Activated T-cell treated with anti-CD3 and anti-CD28 coated beads, Interleukin-2, amount 50 U/mL, for 1 hour (primary cell): ENCODE results near the gene GPX8.
A peak's percentile ranks its signal among the peaks of the same experiment; 100 is the strongest.

Experiments used
- DNase-seq: peaks from one replicate; pipeline ENCODE4 v3.0.0-alpha.2; 2020

Gene GPX8

DNA sequence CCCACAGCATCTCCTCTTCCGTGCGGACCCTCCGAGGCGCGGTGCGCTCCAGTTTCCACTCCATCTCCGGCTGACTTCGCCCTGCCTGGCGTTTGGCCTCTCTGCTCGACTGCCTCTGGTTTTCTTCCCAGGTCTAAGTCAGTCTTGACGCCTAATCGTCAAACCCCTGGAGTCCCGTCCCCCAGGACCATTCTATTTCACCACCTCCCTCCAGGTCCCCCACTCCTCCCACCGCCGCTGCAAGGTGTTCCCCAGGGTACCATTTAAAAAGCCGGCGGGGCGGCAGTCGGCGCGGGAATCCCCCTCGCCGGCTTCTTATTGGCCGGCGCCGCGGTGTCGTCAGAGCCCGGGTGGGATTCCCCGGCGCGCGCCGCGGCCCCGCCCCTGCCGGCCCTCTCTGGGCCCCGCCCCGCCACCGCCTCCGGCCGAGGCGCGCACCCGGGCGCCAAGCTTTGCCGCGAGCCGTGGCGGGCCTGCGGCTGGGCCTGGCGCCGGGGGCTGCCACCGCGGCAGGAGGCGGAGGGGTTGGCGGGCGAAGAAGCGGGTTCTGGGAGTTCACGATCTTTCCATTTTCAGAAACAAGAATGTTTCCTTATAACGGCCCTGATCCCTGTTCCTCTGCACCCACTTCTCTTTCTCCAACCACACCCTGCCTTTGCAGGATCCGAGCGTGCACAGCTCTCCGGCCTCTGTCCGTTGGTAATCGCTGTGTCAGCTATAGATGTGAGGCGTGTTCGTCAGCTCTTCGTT is 13.1 kb downstream of the GPX8 start, which contains the start of gene CDC20B:
CDC20B (minus strand) TSS at position 241 of the 750 bp plus-strand sequence; CDS start at position 64, 177 bp downstream.
- peak; percentile 77 for DNase-seq

DNA sequence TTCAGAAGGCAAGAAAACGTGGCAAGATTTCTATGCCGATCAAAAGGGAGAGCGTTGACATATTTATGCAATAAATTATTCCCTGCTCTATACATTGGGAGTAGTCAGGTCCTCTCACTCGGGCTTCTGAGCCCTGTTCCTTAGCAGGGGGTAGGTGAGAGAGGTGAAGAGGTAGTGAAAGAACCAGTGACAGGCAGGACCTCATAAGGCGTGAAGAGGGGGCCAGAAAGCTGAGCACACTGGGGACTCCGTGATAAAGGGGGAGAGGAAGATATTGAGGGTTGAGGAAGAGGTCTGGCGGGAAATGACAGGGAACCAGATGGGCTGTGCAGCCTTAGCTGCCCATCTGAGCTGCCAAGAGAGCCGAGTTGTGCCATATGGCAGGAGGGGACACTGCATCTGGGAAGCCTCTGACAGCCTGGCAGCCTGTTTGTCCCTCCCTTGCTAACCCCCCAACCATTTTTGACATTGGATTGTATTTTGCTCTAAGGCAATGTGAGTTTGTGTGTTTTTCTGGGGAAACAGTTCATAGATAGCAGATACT is 13.8 kb downstream of the GPX8 start:
- DNase-seq = peak; percentile 28

DNA sequence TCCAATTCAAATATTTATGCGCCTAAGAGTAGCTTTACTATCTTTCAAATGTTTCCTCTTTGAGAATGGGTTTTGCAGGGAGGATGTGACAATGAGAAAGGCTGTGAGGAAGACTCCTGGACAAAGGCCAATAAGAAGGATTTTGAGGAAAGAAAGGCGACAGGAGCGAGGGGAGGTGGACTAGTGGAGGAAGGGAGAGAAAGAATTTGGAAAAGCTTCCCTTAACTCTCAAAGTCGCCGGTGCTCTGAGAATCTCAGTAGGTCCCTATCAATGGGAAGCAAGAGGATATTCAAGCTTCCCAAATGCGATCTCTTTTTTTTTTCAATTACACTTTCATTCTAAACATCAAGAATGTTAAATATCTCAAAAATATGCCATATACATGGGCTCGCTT is 15.8 kb downstream of the GPX8 start:
- DNase-seq = no peak

DNA sequence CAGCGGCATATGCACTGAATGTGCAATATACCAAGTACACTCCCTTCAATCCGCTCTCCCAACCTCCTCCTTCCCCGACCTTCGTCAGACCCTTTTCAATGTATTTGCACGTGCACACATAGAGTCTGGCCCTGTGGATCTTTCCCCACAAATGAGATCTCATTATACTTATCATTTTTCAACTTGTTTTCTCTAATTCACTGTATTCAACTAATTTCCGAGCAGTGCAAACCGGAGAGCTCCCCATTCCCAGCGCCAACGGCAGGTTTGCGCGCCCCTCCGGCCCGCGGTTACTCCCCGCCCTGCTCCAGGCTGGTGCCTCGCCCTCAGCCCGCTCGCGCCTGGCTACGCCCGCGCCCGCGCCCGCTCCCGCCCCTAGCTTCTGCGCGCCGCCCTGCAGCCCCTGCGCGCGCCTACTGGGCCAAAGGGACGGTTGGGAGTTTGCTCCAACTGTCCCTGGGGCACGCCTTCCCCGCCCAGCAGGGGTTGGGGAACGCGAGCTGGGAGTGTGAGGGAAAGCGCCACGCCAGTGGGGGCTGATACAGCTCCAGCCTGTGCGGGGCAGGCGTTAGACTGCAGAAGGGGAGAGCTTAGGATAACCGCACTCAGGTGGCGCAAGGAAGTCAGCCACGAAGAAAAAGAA is 16.3 kb downstream of the GPX8 start:
- peak; percentile 36 for DNase-seq

DNA sequence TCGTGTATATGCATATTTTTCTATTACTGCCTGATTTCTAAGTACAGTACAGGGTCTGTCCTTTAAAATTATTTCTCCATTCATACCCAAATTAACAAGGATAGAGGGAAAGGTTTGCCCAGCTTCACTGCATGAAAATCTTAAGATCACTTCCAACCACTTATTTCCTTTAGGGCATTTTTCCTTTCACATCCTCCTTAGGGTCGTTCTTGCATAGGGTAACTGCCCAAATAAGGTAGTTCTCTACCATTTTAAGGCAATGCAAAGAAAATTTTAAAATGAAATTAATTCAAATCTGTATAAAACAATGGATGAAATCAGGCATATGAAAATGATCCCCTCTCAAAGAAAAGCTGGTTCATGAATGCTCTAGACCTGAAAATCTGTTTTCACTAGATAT is 17.1 kb downstream of the GPX8 start:
- no peak for DNase-seq

DNA sequence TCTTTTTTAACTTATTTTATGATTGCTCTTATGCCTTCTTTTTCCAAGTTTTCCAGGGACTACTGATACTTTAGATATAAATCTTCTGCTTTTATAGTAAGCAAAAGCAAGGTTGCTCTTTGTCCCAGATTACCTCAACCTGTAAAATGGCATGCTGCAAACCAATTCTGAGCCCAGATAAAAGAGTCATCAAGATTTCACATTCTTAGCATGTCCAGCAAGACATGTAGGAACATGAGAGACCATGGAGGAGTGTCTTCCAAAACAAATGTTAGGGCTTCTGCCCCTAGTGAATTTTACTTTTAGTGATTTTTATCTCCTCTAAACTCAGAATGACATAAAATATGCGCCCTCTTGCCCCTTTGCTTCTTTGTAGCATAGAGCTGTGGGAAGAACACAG is 20.0 kb downstream of the GPX8 start:
- no peak for DNase-seq

DNA sequence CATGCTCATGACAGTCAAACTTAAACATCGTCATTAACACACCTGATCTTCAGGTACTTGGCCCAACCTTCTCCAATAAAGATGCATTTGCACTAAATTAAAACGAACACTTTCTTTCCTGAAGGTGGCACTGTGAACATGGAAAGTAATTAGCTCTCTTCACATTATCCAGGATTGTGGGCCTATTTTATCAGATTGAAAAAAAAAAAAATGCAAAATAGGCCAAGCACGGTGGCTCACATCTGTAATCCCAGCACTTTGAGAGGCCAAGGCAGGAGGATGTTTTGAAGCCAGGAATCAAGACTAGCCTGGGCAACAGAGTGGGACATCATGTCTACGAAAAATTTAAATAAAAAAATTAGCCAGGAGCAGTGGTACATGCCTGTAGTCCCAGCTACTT is 27.4 kb downstream of the GPX8 start:
- no peak for DNase-seq

DNA sequence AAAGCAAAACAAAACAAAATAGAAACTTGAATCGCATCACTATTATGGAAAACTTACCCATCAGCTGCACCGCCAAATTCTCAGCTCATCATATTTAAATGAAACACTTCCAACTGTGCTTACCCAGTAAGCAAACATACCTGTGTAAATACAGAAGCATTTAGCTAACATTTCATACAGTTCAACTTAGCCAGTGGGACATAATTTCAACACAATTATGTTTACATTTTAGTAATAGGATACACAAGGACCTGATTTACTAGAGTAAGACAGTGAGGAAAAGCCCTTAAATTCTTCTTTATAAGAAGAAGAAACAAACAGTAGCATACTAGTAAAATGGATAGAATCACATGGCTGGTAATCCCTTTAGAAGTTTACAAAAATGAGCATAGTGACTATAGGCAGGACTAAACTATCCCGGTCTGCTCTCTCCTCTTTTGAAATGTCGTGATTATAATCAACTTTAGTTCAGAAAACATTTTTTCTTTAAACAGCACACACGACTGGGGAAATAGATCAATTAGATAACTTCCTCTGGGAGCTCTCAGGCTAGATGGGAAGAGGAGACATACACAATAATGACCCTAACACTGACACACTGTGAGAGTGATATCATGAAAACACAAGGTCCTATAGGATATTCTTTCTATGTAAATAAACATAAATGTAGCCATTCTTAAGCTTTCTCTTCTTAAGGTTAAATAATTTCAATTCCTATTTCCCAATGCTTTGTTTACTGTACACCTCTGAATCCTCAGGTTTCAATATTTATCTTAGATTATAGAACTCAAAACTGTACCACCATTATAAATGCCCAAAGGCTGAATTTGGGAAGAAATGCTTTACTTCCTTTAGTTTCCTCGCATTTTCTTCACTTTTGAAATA is 28.9 kb downstream of the GPX8 start:
- no peak for DNase-seq

DNA sequence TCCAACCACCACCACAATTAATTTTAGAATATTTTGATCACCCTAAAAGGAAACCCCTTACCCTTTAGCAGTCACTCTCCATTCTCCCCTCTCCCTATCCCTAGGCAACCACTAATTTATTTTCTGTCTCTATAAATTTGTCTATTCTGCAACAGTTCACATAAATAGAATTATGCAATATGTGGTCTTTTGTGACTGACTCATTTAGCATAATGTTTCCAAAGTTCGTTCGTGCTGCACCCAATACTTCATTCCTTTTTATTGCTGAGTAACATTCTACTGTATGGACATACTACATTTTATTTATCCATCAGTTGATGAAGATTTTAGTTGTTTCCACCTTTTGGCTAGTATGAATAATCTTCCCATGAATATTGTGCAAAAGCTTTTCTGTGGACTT is 31.2 kb downstream of the GPX8 start:
- no peak for DNase-seq

DNA sequence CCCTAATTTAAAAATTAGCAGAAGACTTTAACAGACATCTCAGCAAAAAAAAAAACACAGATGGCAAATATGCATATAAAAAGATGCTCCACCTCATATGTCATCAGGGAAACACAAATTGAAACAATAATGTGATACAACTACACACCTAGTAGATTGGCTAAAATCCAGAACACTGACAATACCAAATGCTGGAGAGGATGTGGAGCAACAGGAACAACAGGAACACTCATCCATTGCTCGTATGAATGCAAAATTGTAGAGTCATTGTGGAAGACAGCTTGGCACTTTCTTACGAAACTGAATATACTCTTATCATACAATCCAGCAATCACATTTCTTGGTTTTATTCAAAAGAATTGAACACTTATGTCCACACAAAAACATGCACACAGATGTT is 45.0 kb downstream of the GPX8 start:
- DNase-seq = no peak

DNA sequence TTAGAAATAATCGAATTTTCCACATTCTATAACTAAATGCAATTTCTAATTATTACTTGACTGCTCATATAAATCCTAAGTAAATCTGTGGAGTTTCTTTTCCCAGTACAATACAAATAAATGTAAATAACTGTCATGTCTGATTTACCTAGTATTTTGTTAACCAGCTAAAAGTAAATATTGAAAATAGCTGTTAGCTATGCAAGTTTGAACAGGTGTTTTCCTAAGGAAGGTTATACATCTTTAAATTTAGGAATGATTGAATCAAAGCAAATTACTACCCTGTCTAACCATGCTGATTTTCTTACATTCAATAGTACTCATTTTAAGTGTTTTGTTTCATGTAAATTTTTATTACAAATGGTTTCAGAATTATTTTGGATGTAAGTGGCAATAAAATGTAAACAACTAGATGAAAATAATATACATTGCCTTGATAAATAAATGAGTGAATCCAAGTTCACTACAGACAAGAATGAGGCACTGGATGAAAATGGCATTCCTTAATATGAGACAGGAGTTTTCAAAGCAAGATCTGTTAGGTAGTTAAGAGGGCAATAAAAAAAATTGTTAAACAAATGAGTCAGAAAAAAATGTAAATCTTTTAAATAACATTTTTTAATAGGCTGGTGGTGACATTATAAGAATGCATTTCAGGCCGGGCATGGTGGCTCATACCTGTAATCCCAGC is 51.4 kb downstream of the GPX8 start:
- DNase-seq = no peak
